GM21529 (cell line): ENCODE measurements around the gene ZNF865.

ENCODE experiments used
- ATAC-seq: cut with Tn5 transposase; IDR thresholded peaks from one replicate; pipeline ENCODE4 v1.9.1; 2021; ENCODE audit not compliant: unreplicated experiment

Gene ZNF865

GRCh38 chr19:55656988-55657747 lies 51.7 kb downstream of the ZNF865 start:
- no peak for ATAC-seq

DNA sequence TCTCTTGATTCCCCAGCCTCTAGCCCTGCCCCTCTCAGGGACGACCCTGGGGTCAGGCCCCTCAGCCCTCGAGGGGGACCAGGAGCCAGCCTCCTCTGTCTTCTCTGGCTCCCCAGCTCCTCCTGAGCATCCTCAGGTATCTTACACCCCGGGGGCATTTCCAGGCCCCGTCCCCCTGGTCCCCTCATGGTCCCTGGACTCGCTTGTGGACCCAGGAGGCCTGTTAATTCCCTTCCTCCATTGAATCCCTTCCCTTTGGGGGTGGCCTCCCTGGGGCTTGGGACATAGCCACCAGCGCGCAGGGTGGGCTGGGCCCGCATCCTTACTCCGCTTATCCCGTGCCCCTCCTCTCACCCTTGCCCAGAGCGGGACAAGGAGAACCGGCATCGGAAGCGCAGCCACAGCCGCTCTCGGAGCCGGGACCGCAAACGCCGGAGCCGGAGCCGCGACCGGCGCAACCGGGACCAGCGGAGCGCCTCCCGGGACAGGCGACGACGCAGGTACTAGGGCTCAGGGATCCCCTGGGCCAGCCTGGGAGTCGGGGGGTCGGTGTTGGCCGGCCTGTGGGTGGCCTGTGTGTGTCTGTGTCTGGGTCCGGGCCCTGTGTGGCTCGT lies 53.5 kb downstream of the ZNF865 start:
- ATAC-seq = no peak

- no peak for ATAC-seq
Measured at GRCh38 chr19:55659822-55660221, 54.4 kb downstream of the ZNF865 start.

DNA sequence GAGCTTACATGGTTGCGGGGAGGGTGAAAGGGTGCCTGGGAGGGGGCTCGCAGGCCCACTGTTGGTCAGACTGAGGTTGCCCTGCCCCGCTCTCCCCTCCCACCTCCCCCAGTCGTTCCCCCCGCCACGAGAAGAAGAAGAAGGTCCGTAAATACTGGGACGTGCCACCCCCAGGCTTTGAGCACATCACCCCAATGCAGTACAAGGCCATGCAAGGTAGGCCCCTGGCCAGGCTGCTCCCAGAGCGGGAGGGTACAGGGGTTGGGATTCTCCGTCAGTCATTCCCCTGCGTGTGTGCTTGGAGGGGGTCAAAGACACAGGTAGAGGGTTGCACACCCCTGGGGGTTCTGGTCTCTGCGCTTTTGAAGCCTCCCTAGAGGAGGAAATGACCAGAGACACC lies 55.0 kb downstream of the ZNF865 start:
- ATAC-seq = no peak

- no peak for ATAC-seq
Measured at GRCh38 chr19:55660991-55661390, 55.5 kb downstream of the ZNF865 start.

GRCh38 chr19:55661826-55662225 lies 56.4 kb downstream of the ZNF865 start:
- no peak for ATAC-seq

DNA sequence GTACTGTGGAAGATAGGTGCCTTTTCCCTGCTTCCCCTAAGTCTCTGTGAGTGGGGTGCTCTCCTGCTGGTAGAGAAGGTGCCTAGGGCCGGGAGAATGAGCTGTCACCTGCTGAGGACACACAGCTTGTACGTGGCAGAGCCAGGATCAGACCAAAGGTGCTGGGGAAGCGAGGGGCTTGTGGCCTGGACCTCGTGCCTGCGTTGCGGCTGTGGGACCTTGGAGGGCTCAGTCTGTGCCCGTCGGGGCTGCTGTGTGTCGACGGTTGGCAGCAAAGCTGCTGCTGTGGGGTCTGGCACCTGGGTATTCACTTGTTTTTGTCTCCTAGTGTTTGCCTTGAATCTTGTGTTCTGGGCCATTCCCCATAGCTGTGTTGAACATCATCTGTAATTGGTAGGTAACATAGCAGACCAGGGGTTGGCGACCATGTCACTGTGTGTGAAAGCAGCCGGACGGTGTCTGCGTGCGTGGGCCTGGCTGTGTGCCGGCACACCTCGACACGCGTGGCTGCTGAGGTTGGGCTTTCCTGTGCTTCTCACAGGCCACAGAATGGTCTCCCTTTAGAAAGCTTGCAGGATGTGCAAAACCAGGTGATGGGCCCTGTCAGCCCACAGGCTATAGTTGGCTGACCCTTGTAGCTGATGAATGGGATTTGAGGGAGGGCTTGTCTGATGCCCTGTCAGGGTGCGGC lies 58.5 kb downstream of the ZNF865 start:
- ATAC-seq = no peak

- no peak for ATAC-seq
Measured at GRCh38 chr19:55666343-55667005, 61.0 kb downstream of the ZNF865 start.
